SK-N-SH (cell line): ENCODE results near the gene VIM. TPM values are rescaled to one million over a fixed set of nuclear protein-coding genes. Genes with fewer than 3 reads are reported as not detected.

ENCODE experiments used
- CTCF ChIA-PET: fragments of 300-600, 350-600 bp; formaldehyde crosslinking; extraction: SDS; loops from one replicate; lab custom pipeline; 2021; lab: Yijun Ruan, JAX
- POLR2A ChIA-PET: fragments of 350-600 bp; sonication (Branson Sonifier 250); formaldehyde crosslinking; extraction: SDS; loops from one replicate; lab custom pipeline; 2020; ENCODE audit warnings: antibody characterized with exemption, inconsistent platforms; lab: Yijun Ruan, JAX
- DNase-seq: peaks from one replicate; pipeline ENCODE4 v3.0.0; 2012
- H2AFZ ChIP-seq: fragments of 200-600 bp; sonication (generic); 2 replicates; pipeline ENCODE4 v1.8.1; 2016; ENCODE audit warnings: antibody characterized with exemption, mild to moderate bottlenecking, low read depth
- H3F3A ChIP-seq: fragments of 200-600 bp; sonication (generic); replicated peaks from 2 replicates; pipeline ENCODE3; 2016; ENCODE audit warnings: antibody characterized with exemption, mild to moderate bottlenecking; ENCODE audit not compliant: insufficient read depth
- H3K27ac ChIP-seq, 2 experiments: fragments of 200-500 bp in 1 of 2; fragments of 200-600 bp in 1 of 2; sonication (Bioruptor generic) in 1 of 2; sonication (generic), shearing (Covaris generic) in 1 of 2; 2 replicates each; pipeline versions ENCODE4 v1.5.1 to v1.6.1; 2014 to 2016; ENCODE audit warnings: low read depth in 2 of 2, inconsistent platforms in 1 of 2, low read length in 1 of 2, mild to moderate bottlenecking in 1 of 2, mixed read lengths in 1 of 2
- H3K27me3 ChIP-seq: fragments of 200-600 bp; sonication (generic), shearing (Covaris generic); 2 replicates; pipeline ENCODE4 v1.6.1; 2016; ENCODE audit warnings: mixed run types; ENCODE audit not compliant: insufficient read depth
- H3K36me3 ChIP-seq, 2 experiments: fragments of 200-500 bp in 1 of 2; fragments of 200-600 bp in 1 of 2; sonication (Bioruptor generic) in 1 of 2; sonication (generic) in 1 of 2; replicated peaks in 1 of 2; 2 replicates each; pipeline versions ENCODE3 to v1.5.1; 2014 to 2016; ENCODE audit warnings: low read length in 1 of 2, mild to moderate bottlenecking in 1 of 2; ENCODE audit not compliant: insufficient read depth in 2 of 2, control insufficient read depth in 1 of 2
- H3K4me1 ChIP-seq, 2 experiments: fragments of 200-500 bp in 1 of 2; fragments of 200-600 bp in 1 of 2; sonication (Bioruptor generic) in 1 of 2; sonication (generic), shearing (Covaris generic) in 1 of 2; 2 replicates each; pipeline versions ENCODE4 v1.5.1 to v1.6.1; 2014 to 2016; ENCODE audit warnings: low read depth in 1 of 2, low read length in 1 of 2, mixed run types in 1 of 2; ENCODE audit not compliant: insufficient read depth in 2 of 2, control insufficient read depth in 1 of 2
- H3K4me2 ChIP-seq: fragments of 200-600 bp; sonication (generic), shearing (Covaris generic); 2 replicates; pipeline ENCODE4 v1.6.1; 2017; ENCODE audit warnings: mixed run types
- H3K4me3 ChIP-seq, 2 experiments: fragments of 200-500 bp in 1 of 2; fragments of 200-600 bp in 1 of 2; sonication (Bioruptor generic) in 1 of 2; sonication (generic), shearing (Covaris generic) in 1 of 2; 2 replicates each; pipeline versions ENCODE4 v1.5.1 to v1.8.1; 2014 to 2016; ENCODE audit warnings: low read depth in 2 of 2, inconsistent platforms in 1 of 2, low read length in 1 of 2, mild to moderate bottlenecking in 1 of 2, mixed read lengths in 1 of 2, moderate library complexity in 1 of 2
- H3K79me2 ChIP-seq: fragments of 200-600 bp; sonication (generic); 2 replicates; pipeline ENCODE4 v1.8.1; 2017; ENCODE audit warnings: mild to moderate bottlenecking; ENCODE audit not compliant: insufficient read depth
- H3K9ac ChIP-seq: fragments of 200-600 bp; sonication (generic); 2 replicates; pipeline ENCODE4 v1.6.1; 2017; ENCODE audit warnings: mixed run types
- H3K9me2 ChIP-seq: fragments of 200-600 bp; sonication (generic); 2 replicates; pipeline ENCODE4 v1.6.1; 2017; ENCODE audit warnings: mixed run types
- H3K9me3 ChIP-seq: fragments of 200-600 bp; sonication (generic); 2 replicates; pipeline ENCODE4 v1.6.1; 2017; ENCODE audit warnings: mixed run types, mild to moderate bottlenecking, moderate library complexity
- H4K20me1 ChIP-seq: fragments of 200-600 bp; sonication (generic); 2 replicates; pipeline ENCODE4 v1.6.1; 2017; ENCODE audit warnings: mild to moderate bottlenecking, mixed run types; ENCODE audit not compliant: insufficient read depth
- CHD2 ChIP-seq: fragments of 150-350 bp; IDR thresholded peaks from 2 replicates; pipeline ENCODE4 v1.6.1; 2018; ENCODE audit warnings: low read length; ENCODE audit not compliant: partially characterized antibody
- EP300 ChIP-seq, 2 experiments: IDR thresholded peaks; 2 replicates each; pipeline versions ENCODE4 v1.4.0 to v1.6.1; 2012; ENCODE audit warnings: borderline replicate concordance in 1 of 2, low read depth in 1 of 2, low read length in 1 of 2
- FOSL2 ChIP-seq: IDR thresholded peaks from 2 replicates; pipeline ENCODE4 v1.4.0; 2012; ENCODE audit warnings: low read depth, mild to moderate bottlenecking, moderate library complexity, borderline replicate concordance
- IRF3 ChIP-seq: fragments of 150-350 bp; IDR thresholded peaks from 2 replicates; pipeline ENCODE4 v1.6.1; 2016; ENCODE audit warnings: mild to moderate bottlenecking, low read depth, low read length
- JUND ChIP-seq: IDR thresholded peaks from 2 replicates; pipeline ENCODE4 v1.4.0; 2012
- NFIC ChIP-seq: IDR thresholded peaks from 2 replicates; pipeline ENCODE4 v1.4.0; 2012; ENCODE audit warnings: borderline replicate concordance
- PBX3 ChIP-seq: IDR thresholded peaks from 2 replicates; pipeline ENCODE4; 2012
- POLR2AphosphoS5 ChIP-seq: IDR thresholded peaks from 2 replicates; pipeline ENCODE4 v1.6.1; 2012; ENCODE audit warnings: low read depth, low read length
- RCOR1 ChIP-seq: fragments of 150-350 bp; IDR thresholded peaks from 2 replicates; pipeline ENCODE4 v1.6.1; 2017; ENCODE audit warnings: antibody characterized with exemption, low read length
- RXRA ChIP-seq: IDR thresholded peaks from 2 replicates; pipeline ENCODE4 v1.4.0; 2012; ENCODE audit warnings: low read depth, mild to moderate bottlenecking, borderline replicate concordance
- TAF1 ChIP-seq: IDR thresholded peaks from 2 replicates; pipeline ENCODE4 v1.6.1; 2012; ENCODE audit warnings: low read depth, mild to moderate bottlenecking, low read length, moderate library complexity, borderline replicate concordance
- TCF12 ChIP-seq: IDR thresholded peaks from 2 replicates; pipeline ENCODE4 v1.4.0; 2012
- ZBTB33 ChIP-seq: IDR thresholded peaks from 2 replicates; pipeline ENCODE4 v1.4.0; 2012; ENCODE audit warnings: low read depth, borderline replicate concordance
- WGBS: methylation state at CpG from one replicate; pipeline ENCODE4 v1.1.6; 2017; ENCODE audit warnings: low lambda C conversion rate; 5-methylcytosine and 5-hydroxymethylcytosine counted together
- polyA plus RNA-seq, 3 experiments: library from polyadenylated mRNA; depleted of rRNA; stranded (reverse); fragments of >200 nt; gene quantifications; 2 replicates each; pipeline ENCODE4 v1.2.3, GENCODE V29; 2012
- TF ChIP-seq, protein P1 (sequence below): fragments of 150-350 bp; IDR thresholded peaks from 2 replicates; pipeline ENCODE4 v1.6.1; 2017; ENCODE audit warnings: antibody characterized with exemption, low read length, low read depth, borderline replicate concordance
- TF ChIP-seq, protein P2 (sequence below): IDR thresholded peaks from 2 replicates; pipeline ENCODE4 v1.4.0; 2012; ENCODE audit warnings: low read depth

Gene VIM
- polyA plus RNA-seq, 1 of the 3 experiments (the other 2 are of a cell fraction): 5,016 TPM

DNA sequence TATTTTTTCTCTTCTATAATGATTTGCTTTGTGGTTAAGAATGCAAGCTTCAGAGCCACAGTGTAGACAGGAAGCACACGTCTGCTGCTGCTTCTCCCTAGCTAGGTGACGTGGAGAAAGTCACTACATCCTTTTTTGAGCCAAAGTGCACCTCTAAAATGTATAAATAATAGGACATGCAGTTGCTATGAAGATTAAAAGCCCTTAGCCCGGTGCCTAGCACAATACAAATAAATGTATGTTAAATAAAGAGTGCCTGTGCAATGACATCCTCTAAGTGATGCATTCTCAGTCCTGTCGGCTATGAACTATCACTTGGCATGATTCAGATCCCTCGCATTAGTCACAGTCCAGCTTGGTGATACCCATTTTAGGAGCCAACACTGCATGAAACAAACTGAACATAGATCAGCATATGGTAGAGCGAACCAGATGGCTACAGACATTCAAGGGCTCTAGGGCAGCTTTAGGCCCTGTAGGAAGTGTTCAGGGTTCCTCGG, 21.8 kb upstream of the VIM start:
- Histone ChIP-seq H3K4me3 (no peak overlapping the region), H3K9ac (peak overlapping the region; percentile 79), H3K9me2 (no peaks in the 10 kb centered on the region), H2AFZ (peak overlapping the region; percentile 81), H4K20me1 (no peaks in the 10 kb centered on the region), H3F3A (peaks cover 59% of the 10 kb centered on the region), H3K79me2 (peaks cover 24% of the 10 kb centered on the region), H3K27ac (peak overlapping the region; percentile 56 to 98), H3K4me1 (peaks cover 0 to 44% of the 10 kb centered on the region in 2 experiments; a peak in 3 of 4 replicates), H3K9me3 (no peaks in the 10 kb centered on the region), H3K36me3 (no peaks in the 10 kb centered on the region), H3K27me3 (no peaks in the 10 kb centered on the region), H3K4me2 (peak overlapping the region; percentile 63)
- CTCF ChIA-PET: interaction anchor here (0.8 to 1.6 kb wide), 3 partner anchors 8 to 353 kb away, joined by 3 read pairs; no protein-coding TSS in a partner anchor
- no peak for DNase-seq
- peak; percentile 50; the same call in 1 of the 2 replicates for TF ChIP-seq NFIC
- peak in 1 of 2 experiments; percentile 54; a peak in 1 of 4 replicates for TF ChIP-seq EP300 (IDR thresholded peaks at IDR 0.05; ENCODE audit: borderline replicate concordance in 1 of 2, low read depth in 1 of 2, low read length in 1 of 2)
- no peak for TF ChIP-seq RXRA
- TF ChIP-seq, protein P1, sequence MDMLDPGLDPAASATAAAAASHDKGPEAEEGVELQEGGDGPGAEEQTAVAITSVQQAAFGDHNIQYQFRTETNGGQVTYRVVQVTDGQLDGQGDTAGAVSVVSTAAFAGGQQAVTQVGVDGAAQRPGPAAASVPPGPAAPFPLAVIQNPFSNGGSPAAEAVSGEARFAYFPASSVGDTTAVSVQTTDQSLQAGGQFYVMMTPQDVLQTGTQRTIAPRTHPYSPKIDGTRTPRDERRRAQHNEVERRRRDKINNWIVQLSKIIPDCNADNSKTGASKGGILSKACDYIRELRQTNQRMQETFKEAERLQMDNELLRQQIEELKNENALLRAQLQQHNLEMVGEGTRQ: no peak
- TF ChIP-seq RCOR1: no peak
- TF ChIP-seq CHD2: no peak
- no peak for TF ChIP-seq ZBTB33
- no peak for TF ChIP-seq IRF3
- peak; percentile 83 for TF ChIP-seq TCF12
- peak; percentile 39; the same call in 1 of the 2 replicates for TF ChIP-seq POLR2AphosphoS5
- TF ChIP-seq FOSL2: peak; percentile 88
- peak; percentile 71 for TF ChIP-seq JUND
- TF ChIP-seq, protein P2, sequence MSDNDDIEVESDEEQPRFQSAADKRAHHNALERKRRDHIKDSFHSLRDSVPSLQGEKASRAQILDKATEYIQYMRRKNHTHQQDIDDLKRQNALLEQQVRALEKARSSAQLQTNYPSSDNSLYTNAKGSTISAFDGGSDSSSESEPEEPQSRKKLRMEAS: peak; percentile 71
- no peak for TF ChIP-seq TAF1
- peak; percentile 79 for TF ChIP-seq PBX3
- POLR2A ChIA-PET: interaction anchor here (0.7 kb wide), 1 partner anchor 232 kb away, joined by 3 read pairs; no protein-coding TSS in a partner anchor
- 22% methylated on average over 7 of the region's 7 CpGs for WGBS
